HG02981 (cell line): ENCODE results near the gene SYVN1.

Experiments
- ATAC-seq: cut with Tn5 transposase; IDR thresholded peaks from one replicate; pipeline ENCODE4 v1.9.1; 2021; ENCODE audit warnings: mild to moderate bottlenecking, moderate library complexity; ENCODE audit not compliant: unreplicated experiment

The SYVN1 gene

DNA sequence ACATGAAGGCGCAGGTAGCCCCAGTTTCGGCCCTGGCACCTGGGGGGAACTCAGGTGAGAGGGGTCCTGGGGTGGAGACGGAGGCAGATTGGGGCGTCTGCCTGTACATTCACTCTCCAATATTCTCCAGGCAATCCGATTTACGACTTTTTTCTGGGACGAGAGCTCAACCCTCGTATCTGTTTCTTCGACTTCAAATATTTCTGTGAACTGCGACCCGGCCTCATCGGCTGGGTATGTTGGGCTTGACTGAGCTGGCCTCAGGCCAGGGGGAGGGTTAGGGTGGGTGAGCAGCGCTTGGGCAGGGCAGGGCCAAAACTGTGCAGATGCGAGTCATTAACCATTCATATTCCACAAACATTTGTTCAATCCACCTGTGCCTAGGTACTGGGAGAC is 21.0 kb downstream of the SYVN1 start:
- ATAC-seq, result no peak

DNA sequence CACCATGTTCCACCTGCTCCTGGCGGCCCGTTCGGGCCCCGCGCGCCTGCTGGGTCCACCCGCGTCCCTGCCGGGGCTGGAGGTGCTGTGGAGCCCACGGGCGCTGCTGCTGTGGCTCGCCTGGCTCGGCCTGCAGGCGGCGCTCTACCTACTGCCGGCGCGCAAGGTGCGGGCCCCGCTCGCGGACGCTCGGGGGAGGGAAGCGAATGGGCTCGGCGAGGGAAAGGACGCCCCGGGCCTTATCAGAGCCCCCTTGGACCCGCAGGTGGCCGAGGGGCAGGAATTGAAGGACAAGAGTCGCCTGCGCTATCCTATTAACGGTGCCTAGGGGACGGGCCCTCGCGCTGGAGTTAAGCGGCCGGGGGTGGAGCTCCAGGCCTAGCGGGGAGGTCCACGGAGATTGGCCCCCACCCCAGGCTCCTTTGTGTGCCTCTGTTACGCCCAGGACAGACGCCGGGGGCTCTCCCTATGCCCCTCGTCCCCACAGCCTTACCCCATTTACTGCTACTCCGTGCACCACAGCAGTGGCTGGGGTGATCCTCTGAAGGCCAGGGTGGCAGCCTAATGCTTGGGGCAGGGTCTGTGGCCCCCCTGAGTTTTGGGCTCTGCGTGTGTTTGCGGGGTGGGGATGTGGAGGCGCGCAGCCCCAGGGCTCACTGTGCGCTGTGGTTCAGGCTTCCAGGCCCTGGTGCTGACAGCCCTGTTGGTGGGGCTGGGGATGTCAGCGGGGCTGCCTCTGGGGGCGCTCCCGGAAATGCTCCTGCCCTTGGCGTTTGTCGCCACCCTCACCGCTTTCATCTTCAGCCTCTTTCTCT is 21.6 kb downstream of the SYVN1 start:
- ATAC-seq, result no peak

DNA sequence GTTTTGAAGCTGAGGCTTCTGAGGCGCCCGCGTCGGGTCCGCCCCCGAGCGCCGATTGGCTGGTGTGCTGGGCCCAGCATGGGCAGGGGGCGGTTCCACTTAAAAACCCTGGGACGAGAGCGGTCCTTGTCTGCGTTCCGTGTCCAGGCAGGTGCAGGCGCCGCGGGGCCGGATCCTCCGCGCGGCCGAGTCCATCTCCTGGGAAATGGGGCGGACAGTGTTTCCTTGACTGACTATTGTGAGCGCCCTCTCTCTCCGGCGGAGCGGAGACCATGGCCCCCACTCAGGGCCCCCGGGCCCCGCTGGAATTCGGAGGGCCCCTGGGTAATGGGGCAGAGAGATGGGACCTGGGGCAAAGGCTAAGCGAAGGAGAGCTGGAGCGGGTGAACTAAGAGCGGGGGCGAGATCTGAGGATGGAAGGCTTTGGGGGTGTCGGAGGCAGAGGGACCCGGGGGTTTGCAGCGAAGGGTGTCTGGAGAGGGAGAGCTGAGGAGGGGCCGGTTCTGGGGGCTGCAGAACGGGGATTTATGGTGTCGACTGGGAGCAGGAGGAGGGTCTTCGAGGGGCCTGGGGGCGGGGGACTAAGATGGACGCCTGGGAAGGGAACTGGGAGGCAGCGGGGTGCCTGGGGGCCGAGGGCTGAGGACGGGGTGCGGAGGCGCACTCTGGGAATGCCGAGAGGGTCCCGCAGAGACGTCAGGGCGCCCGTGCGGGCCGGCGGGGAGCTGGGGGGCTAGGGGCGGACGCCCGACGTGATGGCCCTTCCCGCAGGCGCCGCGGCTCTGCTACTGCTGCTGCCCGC is 22.4 kb downstream of the SYVN1 start, which contains the start of gene TM7SF2:
TM7SF2 (plus strand) TSS at position 129 of the 802 bp plus-strand sequence; CDS start at position 273, 144 bp downstream.
- ATAC-seq, result peak; percentile 60

DNA sequence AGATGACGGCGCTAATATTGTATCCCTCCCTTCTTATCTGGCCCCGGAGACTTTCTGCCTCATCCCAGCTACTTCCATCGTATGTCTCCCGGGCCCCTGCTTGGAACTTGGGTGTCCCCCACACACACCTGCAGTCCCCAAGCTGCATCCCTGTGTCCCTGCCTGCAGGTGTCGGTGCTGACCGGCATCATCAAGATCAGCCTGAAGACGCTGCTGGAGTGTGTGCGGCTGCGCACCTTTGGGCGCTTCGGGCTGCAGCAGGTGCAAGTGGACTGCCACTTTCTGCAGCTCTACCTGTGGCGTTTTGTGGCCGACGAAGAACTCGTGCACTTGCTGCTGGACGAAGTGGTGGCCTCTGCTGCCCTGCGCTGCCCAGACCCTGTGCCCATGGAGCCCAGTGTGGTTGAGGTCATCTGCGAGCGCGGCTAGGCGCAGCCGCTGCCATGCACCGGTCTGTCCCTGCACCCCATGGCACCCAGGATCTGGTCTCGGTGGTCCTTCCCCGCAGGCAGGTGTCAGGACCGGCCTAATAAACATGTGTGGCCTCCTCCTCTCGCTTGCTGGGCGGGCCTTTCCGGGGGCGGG is 23.1 kb downstream of the SYVN1 start:
- no peak for ATAC-seq

DNA sequence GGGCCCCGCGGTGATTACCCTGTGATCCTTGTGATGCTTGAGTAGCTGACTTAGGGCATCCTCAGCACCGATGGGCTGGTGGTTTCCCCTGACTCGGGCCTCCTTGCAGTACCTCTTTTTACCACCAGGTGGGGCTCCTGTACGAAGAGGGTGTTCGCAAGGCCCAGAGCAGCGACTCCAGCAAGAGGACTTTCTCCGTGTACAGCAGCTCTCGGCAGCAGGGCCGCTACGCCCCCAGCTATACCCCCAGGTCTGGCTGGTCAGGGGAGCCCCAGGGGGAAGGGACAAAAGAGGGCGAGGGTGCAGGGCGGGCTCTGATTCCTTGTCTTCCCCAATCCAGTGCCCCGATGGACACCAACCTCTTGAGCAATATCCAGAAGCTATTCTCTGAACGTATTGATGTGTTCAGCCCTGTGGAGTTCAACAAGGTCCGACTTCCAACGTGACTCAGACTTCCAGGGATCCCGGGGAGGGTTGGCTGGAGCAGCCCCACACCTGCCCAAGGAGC is 23.9 kb downstream of the SYVN1 start:
- ATAC-seq, result no peak

DNA sequence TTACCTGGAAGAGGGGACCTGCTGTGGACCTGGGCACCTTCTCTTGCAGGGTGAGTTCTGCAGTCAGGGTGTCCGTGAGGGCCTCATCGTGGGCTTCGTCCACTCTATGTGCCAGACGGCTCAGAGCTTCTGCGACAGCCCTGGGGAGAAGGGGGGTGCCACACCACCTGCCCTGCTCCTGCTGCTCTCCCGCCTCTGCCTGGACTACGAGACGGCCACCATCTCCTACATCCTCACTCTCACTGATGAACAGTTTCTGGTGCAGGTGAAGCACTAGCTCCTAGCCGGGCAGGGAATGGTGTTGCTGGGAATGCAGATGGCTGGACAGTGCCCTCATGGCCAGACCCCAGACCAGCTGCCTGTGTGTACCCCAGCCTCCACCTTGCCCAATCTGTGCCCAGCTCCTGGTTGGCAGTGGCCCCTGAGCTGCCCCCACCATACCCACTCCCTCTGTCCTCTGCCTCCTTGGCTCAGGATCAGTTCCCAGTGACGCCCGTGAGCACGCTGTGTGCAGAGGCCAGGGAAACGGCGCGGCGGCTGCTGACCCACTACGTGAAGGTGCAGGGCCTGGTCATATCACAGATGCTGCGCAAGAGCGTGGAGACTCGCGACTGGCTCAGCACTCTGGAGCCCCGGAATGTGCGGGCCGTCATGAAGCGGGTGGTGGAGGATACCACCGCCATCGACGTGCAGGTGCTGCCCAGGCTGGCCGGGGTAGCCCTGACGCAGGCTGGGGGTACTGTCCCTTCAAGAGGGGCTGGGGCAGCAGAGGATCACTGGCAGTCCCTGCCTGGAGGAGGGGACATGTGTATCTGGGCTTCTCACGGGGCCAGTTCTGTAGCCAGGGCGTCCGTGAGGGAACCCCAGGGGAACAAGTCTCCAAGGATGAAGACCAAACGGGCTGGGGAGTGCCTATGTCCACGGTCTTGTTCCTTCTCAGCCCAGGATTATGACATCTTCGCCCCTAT is 24.8 kb downstream of the SYVN1 start:
- ATAC-seq, result no peak

DNA sequence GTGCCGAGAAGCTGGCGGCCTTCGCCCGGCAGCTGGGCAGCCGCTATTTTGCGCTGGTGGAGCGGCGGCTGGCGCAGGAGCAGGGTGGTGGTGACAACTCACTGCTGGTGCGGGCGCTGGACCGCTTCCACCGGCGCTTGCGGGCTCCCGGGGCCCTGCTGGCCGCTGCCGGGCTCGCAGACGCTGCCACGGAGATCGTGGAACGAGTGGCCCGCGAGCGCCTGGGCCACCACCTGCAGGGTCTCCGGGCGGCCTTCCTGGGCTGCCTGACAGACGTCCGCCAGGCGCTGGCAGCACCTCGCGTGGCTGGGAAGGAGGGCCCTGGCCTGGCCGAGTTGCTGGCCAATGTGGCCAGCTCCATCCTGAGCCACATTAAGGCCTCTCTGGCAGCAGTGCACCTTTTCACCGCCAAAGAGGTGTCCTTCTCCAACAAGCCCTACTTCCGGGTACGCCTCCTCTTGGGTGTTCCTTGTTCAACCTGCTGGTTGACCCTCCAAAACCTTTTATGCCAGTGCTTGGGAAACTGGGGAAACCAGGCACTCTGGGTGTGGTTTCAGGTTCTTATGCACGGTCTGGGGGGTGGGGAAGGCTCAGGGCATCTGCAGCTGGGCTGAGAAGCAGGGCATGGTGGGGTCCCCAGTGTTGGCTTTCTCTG is 25.7 kb downstream of the SYVN1 start:
- ATAC-seq, result no peak

DNA sequence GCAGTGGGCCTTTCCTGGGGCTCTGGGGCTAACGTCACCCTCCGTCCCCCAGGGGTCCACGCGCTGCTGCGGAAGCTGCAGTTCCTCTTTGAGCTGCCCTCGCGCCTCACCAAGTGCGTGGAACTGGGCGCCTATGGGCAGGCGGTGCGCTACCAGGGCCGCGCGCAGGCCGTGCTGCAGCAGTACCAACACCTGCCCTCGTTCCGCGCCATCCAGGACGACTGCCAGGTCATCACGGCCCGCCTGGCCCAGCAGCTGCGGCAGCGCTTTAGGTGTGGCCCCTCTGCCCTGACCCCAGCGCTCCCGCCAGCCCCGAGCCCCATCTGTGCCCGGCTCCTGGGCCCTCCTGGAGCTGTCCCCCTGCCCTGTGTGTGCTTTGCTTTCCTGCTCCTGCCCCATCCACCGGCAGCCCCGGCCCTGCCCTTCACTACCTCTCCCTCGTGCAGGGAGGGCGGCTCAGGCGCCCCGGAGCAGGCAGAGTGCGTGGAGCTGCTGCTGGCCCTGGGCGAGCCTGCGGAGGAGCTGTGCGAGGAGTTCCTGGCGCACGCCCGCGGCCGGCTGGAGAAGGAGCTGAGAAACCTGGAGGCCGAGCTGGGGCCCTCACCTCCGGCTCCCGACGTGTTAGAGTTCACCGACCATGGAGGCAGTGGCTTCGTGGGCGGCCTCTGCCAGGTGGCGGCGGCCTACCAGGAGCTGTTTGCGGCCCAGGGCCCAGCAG is 26.4 kb downstream of the SYVN1 start:
- no peak for ATAC-seq

DNA sequence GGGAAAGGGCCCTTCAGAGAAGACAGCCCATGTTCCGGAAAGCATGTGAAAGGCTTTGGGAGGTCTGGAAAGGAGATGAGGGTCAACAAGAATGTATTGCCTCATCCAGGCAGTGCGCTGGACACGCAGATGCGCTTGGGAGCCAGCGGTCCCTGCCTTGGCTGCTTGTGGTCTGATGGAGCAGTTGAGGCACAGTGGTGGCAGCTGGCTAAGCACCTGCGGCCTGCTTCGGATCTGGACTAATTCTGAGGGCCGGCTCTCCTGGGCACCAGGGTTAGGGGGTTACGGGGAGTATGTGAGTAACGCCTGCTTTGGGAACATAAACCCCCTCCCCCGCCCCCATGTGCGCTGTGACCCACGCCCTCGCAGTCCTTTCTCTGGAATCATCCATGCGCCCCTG is 27.2 kb downstream of the SYVN1 start:
- ATAC-seq, result no peak

DNA sequence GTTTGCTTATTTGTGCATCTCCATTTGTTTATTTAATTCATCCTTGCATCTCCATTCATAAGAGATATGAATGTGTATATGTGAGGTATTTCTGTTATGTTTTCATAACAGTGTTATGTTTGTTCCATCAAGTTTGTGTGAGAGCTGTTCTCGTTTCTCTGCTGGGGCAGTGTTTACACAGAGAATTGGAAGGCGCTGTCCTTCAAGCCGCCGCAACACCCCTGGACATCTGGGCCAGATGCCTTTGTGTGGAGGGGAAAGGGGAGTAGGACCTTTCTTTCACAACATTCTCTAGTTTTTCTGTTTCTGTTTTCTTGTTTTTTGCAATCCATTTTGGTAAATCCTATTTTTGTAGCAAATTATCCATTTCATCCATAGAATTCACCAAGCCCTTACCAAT is 29.7 kb downstream of the SYVN1 start:
- ATAC-seq, result no peak

DNA sequence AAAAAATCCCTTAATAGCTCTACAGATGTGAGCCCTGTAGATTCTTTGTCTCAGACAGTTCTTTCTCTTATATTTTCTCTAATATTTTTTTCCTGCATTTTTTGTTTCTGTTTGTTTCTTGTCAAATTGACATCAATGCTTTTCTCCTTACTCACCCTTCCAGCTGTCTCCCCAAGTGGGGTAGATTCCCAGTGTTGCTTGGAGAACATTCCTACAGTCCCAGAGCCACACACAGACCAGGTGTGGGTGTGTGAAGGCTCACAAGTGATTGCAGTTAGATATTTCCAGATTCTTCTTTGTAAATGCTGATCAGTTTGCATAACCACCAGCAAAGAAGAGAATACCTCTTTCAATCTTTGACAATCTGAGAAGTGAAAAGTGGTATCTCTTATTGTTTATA is 30.8 kb downstream of the SYVN1 start:
- no peak for ATAC-seq

DNA sequence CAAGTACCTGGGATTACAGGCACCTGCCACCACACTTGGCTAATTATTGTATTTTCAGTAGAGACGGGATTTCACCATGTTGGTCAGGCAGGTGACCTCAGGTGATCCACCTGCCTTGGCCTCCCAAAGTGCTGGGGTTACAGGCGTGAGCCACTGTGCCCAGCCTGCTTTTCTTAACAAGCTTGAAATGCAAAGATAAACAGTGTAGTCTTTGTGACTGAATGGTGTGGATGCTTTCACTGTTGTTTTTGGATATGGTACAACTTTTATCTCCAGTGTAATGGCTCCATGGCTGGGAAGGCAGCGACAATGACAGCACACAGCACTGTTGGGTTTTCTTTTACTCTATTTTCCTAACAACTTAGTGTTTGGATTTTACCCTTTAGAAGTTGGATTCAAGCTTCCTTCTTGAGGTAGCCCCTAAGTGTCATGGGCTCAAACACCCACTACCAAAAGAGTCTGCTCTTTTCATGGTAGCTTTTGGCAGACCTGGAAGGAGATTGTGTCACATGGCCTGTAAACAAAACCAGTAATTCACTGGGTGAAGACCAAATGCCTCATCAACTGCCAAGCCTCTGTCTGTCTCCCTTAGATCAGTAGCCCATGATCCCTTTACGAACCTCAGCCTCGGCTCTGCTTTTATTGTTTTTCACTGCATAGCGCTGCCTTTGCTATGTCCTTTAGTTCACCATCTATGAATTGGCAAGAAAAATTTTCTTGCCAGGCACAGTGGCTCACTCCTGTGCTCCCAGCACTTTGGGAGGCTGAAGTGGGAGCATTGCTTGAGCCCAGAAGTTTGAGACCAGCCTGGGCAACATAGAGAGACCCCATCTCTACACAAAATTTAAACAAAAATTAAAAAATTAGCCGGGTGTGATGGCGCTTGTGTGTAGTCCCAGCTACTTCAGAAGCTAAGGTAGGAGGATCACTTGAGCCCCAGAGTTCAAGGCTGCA is 31.9 kb downstream of the SYVN1 start:
- ATAC-seq, result no peak

DNA sequence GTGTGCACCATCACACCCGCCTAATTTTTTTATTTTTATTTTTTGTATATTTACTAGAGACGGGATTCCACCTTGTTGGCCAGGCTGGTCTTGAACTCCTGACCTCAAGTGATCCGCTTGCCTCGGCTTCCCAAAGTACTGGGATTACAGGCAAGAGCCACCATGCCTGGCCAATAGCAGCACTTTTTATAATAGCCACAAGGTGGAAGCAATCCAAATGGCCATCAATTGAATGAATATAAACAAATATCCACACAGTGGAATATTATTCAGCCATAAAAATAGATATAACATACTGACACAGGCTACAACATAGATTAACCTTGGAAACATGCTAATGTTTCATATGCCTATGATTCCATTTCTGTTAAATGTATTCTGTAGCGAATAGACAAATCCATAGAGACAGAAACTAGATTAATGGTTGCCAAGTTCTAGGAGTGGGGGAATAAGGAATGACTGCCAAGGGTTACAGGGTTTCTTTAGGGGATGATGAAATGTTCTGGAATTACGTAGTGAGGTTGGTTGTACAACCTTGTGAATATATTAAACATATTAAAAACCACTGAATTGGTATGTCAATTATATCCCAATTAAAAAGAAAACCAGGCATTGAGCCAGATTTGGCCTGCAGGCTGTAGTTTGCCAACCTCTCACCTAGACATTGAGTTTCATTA is 33.5 kb downstream of the SYVN1 start:
- no peak for ATAC-seq

DNA sequence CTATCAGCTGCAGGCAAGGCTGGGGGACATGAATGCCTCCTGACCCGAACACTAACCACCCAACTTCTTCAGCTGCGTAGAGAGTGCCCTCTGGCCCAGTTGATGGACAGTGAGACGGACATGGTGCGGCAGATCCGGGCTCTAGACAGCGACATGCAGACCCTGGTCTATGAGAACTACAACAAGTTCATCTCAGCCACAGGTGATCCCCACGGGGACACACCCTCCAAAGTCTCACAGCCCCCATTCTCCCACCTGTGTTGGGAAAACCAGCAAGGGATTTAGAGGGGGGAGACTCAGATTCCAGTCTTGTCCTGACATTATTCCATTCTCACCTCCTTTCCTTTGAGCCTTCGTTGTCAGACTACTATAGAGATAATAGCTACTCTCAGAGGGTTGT is 37.4 kb downstream of the SYVN1 start:
- ATAC-seq, result no peak

DNA sequence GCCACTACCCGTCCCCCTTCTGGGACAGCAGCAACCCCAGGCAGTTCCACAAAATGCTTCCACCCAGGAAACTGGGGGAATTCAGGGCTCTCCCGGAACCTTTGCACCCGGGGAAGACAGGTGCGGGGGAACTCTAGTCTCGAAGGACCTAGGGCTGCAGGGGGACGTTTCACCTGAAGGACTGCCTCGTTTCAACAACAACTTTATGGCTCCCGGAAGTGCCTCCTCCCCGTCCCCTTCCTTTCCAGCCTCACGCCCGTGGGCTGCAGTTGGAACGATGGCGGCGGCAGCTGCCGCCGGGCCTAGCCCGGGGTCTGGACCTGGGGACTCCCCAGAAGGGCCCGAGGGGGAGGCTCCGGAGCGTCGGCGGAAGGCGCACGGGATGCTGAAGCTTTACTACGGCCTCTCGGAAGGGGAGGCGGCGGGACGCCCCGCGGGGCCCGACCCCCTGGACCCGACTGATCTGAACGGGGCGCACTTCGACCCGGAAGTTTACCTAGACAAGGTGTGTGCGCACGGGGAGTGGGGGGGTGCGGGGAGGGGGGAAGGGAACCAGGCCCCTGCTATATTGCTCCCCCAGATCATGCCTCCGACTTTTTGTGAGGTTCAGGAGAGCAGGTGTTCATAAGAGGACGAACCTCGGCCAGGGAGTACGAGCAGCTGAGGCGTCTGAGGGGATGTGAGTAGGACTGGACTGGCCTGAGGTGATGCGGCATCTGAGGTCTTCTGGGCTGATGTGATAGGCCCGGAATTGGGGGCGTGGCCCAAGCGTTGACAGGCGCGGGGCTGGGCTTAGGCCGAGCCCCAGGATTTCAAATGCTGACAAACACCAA is 38.1 kb downstream of the SYVN1 start, which contains the start of gene VPS51:
VPS51 (plus strand) TSS at position 241 of the 833 bp plus-strand sequence; CDS start at position 278, 37 bp downstream.
- peak; percentile 86 for ATAC-seq

DNA sequence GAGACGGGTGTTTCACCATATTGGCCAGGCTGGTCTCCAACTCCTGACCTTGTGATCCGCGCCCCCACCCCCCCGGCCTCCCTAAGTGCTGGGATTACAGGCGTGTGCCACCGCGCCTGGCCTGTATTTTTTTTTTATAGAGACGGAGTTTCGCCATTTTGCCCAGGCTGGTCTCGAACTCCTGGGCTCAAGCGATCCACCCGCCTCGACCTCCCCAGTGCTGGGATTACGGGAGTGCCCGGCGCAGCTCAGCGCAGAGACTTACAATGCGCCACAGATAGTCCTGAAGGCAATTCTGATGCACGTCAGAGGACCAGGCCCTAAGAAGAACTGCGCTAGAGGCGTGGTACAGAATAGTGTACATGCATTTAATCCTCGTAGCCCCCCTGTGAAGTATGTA is 38.9 kb downstream of the SYVN1 start:
- ATAC-seq, result no peak

DNA sequence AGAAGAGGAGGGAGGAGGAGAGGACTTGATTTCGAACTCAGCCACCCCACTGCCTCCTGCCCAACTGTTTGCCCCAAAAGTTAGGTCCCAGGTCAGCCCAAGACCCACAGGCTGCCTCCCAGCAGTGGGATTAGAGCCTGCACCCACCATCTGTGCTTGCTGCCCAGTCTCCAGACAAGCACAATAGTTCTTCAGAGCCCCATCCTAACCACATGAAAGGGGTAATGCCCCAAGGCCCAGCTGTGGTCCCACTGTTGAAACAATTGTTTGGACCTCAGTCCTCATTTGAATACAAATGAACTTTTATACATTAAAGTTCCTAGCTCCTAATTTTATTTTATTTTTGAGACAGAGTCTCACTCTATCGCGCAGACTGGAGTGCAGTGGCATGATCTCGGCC is 43.7 kb downstream of the SYVN1 start:
- ATAC-seq, result no peak
